Spleen (tissue), 11 donors: ENCODE measurements around the gene APBB1IP. TPM values are rescaled to one million over a fixed set of nuclear protein-coding genes. Genes with fewer than 3 reads are reported as not detected.
A peak's percentile ranks its signal among the peaks of the same experiment; 100 is the strongest.
"Not testable (repeated sequence)": the region's sequence is repeated elsewhere in the genome, so short reads cannot be mapped to it uniquely, and the experiment has no call there.

ENCODE experiments used
- DNase-seq: peaks from one replicate; pipeline ENCODE4 v3.0.0-alpha.2; 2020
- H3K27ac ChIP-seq, 8 donors: fragments of 200-600 bp; sonication (generic) in 7 of 8; 1 replicate in 4 of 8; 2 replicates in 4 of 8; pipeline versions ENCODE4 v1.5.0 to v1.8.0; 2016 to 2021; ENCODE audit warnings: inconsistent platforms in 4 of 8, mild to moderate bottlenecking in 4 of 8, moderate library complexity in 1 of 8
- H3K27me3 ChIP-seq, 7 donors: fragments of 200-600 bp; sonication (generic) in 6 of 7; replicated peaks in 1 of 7; 1 replicate in 4 of 7; 2 replicates in 3 of 7; pipeline versions ENCODE4 v1.5.0 to v1.8.0; 2016 to 2021; ENCODE audit warnings: inconsistent platforms in 3 of 7, mild to moderate bottlenecking in 1 of 7
- H3K36me3 ChIP-seq, 6 donors: fragments of 200-600 bp; sonication (generic) in 5 of 6; 1 replicate in 4 of 6; 2 replicates in 2 of 6; pipeline versions ENCODE4 v1.5.0 to v1.8.0; 2016 to 2021; ENCODE audit warnings: inconsistent platforms in 2 of 6
- H3K4me1 ChIP-seq, 6 donors: fragments of 200-600 bp; sonication (generic) in 5 of 6; 1 replicate in 3 of 6; 2 replicates in 3 of 6; pipeline versions ENCODE4 v1.5.0 to v1.8.0; 2016 to 2021; ENCODE audit warnings: inconsistent platforms in 3 of 6
- H3K4me3 ChIP-seq, 8 donors: fragments of 200-600 bp; sonication (generic) in 7 of 8; 1 replicate in 4 of 8; 2 replicates in 4 of 8; pipeline versions ENCODE4 v1.5.0 to v1.8.0; 2016 to 2021; ENCODE audit warnings: inconsistent platforms in 4 of 8, mild to moderate bottlenecking in 4 of 8, moderate library complexity in 2 of 8
- H3K9me3 ChIP-seq, 8 donors: fragments of 200-600 bp; sonication (generic) in 7 of 8; 1 replicate in 4 of 8; 2 replicates in 4 of 8; pipeline versions ENCODE4 v1.5.0 to v1.8.0; 2016 to 2021; ENCODE audit warnings: inconsistent platforms in 4 of 8
- POLR2A ChIP-seq, 3 donors: fragments of 450-650 bp; IDR thresholded peaks; one replicate each; pipeline ENCODE4 v1.5.1; 2017; ENCODE audit warnings: antibody characterized with exemption in 3 of 3, mild to moderate bottlenecking in 1 of 3
- POLR2AphosphoS5 ChIP-seq, 3 donors: sonication (generic); formaldehyde crosslinking; IDR thresholded peaks; one replicate each; pipeline ENCODE4 v1.5.1; 2017; ENCODE audit warnings: antibody characterized with exemption in 3 of 3
- WGBS, 5 donors: extraction: QIAGEN DNeasy Blood & Tissue Kit in 3 of 5; methylation state at CpG; one replicate each; pipeline versions ENCODE4 v1.1.5 to v1.1.7; 2013 to 2018; 5-methylcytosine and 5-hydroxymethylcytosine counted together
- intact Hi-C: fragments of 100-400 bp; cut with DNase I; formaldehyde crosslinking; loops from one replicate; pipeline ENCODE4 v1.15.0; 2023; ENCODE audit warnings: low total_unique reads
- polyA plus RNA-seq, 3 donors: library from polyadenylated mRNA; stranded (reverse); fragments of 200-250 nt; gene quantifications; one replicate each; pipeline ENCODE4 v1.2.1, GENCODE V29; 2013
- total RNA-seq, 7 donors: library from RNA; depleted of rRNA in 3 of 7; stranded (reverse); fragments of >200 nt in 3 of 7; fragmentation: NEBNext Ultra II Directional in 4 of 7; extraction: Animal tissue kit (Norgen Biotek cat#: 25700) in 4 of 7; gene quantifications; one replicate each; pipeline versions ENCODE4 v1.1.0 to v1.2.1, GENCODE V29; 2016 to 2021
- TF ChIP-seq, protein P1 (sequence below), 11 experiments: fragments of 200-600 bp in 7 of 11; fragments of 450-650 bp in 4 of 11; sonication (generic) in 4 of 11; IDR thresholded peaks in 8 of 11; conservative IDR thresholded peaks in 3 of 11; 1 replicate in 7 of 11; 2 replicates in 4 of 11; pipeline versions ENCODE4 v1.4.0 to v1.8.0; 2016 to 2021; ENCODE audit warnings: antibody characterized with exemption in 11 of 11, inconsistent platforms in 4 of 11, mild to moderate bottlenecking in 1 of 11
- donor health status: healthy with polysubstance abuse.
- donor health status: DM: no; HTN: no; CAD: no; lungs with moderate emphysema.
- donor health status: DM: no; HTN: no; CAD: no.
- donor health status: Bipolar disorder and iron deficiency.
- donor health status: healthy.
- donor health status: DM: no; HTN: no; CAD: no.
- donor health status: DM: yes; HTN: yes; CAD: no.

APBB1IP gene
- total and polyA plus RNA-seq, 10 donors, result 19.7 to 136 (median 79.2) TPM

DNA sequence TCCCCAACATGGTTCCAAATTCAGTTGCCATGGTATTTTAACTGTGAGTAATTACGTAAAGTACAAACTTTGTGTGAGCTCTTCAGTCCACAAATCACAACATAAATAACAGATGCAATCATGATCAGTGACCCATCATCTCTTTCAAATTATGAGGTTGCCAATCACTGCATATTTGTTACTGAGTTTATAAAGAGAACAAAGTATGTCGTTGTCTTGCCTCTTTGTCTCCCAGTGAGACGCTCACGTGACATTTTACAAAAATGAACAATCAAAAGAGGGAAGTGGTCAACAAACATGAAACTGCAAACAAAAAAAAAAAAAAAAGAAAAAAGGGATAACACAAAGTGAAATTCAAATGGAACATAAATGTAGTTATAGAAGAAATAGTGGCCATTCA is 136.6 kb downstream of the APBB1IP start:
- intact Hi-C loops, result no loop called here
- 42 to 59% (median 51%) methylated on average over 4 of the region's 4 CpGs for WGBS, 5 donors

DNA sequence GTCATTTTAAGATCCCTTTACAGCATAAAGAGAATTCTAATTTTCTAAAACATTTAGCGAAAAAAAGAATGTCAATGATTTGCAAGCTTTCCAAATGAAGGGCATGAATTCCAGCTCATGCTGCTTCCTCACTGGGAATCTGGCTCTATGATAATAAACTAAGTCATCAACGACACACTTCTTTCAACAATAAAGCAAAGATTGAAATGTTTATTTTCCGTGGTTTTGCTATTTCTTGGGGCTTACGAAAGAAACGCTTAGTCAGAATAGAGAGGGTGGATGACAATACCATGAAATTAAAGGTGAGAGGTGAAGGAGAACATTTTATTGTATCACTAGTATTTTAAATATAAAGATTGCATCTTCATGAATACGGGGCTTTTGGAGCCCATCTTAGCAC is 140.2 kb downstream of the APBB1IP start:
- H3K36me3 ChIP-seq, intact Hi-C loops, H3K9me3 ChIP-seq, H3K4me3 ChIP-seq, H3K27me3 ChIP-seq, H3K27ac ChIP-seq, DNase-seq: not testable (repeated sequence)
- H3K4me1 ChIP-seq, result peaks cover 0 to 18% (median 0%) of the 10 kb centered on the region in 6 donors
- 78 to 92% (median 85%) methylated on average over 6 of the region's 6 CpGs for WGBS, 5 donors

More for the DNA sequence above, 136.6 kb downstream of the APBB1IP start:
- Histone ChIP-seq H3K4me1 (peaks cover 0 to 21% (median 0%) of the 10 kb centered on the region in 6 donors), H3K9me3 (peaks cover 0 to 28% (median 12%) of the 10 kb centered on the region in 8 donors), H3K36me3 (peaks cover 0 to 26% (median 12%) of the 10 kb centered on the region in 6 donors), H3K27ac (peak overlapping the region in 2 of 8 donors; percentile 13 to 50), H3K27me3 (no peaks in the 10 kb centered on the region), H3K4me3 (no peak overlapping the region)
- TF ChIP-seq POLR2AphosphoS5 (IDR thresholded peaks at IDR 0.05), result no peak
- TF ChIP-seq, protein P1, sequence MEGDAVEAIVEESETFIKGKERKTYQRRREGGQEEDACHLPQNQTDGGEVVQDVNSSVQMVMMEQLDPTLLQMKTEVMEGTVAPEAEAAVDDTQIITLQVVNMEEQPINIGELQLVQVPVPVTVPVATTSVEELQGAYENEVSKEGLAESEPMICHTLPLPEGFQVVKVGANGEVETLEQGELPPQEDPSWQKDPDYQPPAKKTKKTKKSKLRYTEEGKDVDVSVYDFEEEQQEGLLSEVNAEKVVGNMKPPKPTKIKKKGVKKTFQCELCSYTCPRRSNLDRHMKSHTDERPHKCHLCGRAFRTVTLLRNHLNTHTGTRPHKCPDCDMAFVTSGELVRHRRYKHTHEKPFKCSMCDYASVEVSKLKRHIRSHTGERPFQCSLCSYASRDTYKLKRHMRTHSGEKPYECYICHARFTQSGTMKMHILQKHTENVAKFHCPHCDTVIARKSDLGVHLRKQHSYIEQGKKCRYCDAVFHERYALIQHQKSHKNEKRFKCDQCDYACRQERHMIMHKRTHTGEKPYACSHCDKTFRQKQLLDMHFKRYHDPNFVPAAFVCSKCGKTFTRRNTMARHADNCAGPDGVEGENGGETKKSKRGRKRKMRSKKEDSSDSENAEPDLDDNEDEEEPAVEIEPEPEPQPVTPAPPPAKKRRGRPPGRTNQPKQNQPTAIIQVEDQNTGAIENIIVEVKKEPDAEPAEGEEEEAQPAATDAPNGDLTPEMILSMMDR (IDR thresholded peaks at IDR 0.05 in 8 of 11, conservative IDR thresholded peaks at IDR 0.05 in 3 of 11), result no peak
- no peak for TF ChIP-seq POLR2A (IDR thresholded peaks at IDR 0.05)
- DNase-seq, result no peak

DNA sequence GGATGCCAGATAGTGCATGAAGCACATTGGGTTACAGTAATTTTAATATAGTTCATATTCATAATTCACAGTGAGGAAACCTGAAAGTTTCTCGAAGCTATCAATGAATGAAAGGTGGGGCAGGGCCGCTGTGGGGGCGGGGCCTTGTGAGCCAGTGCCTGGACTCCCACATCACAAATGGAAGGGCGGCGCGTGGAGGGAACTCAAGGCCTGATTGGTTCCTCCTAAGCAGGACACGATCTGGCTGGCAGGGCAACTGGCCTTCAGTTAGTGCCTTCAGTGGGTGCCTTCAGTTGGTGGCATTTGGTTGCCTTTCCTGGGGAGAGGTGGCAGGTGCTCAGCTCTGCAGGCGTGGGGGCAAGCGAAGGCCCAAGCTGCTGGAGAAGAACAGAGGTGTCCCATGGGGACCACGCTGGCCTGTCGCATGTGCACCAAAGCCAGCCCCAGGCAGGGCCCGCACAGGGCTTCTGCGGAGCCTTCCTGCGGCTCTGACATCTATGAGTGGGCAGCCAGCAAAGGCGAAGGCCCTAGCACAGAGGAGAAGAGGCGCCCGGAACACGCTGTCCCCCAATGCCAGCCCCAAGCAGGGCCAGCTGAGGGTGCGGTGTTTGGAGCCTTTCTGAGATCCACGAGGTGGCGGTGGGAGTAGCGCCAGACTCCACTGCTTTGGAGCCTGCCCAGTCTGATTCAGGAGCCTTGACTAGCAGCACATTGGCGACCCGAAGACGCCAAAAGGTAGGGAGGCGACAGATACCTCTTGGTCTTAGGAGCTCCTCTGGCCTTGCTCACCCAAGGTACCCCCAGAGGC is 141.3 kb downstream of the APBB1IP start:
- no peak for DNase-seq

DNA sequence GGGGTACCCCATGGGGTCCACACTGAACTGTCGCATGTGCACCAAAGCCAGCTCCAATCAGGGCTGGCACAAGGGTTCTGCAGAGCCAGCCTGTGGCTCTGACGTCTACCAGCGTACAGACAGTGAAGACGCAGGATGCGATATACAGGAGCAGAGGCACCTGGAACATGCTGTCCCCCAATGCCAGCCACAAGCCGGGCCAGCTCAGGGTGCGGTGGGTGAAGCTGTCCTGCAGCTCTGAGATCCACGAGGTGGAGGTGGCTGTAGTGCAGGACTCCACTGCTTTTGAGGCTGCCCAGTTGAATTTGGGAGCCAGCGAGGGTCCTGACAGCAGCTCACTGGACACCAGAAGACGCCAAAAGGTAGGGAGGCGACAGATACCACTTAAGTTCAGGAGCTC is 148.1 kb downstream of the APBB1IP start:
- H3K27me3 ChIP-seq, result no peaks in the 10 kb centered on the region
- H3K4me1 ChIP-seq, result no peaks in the 10 kb centered on the region
- TF ChIP-seq POLR2A (IDR thresholded peaks at IDR 0.05), result no peak
- TF ChIP-seq, protein P1 (IDR thresholded peaks at IDR 0.05 in 8 of 11, conservative IDR thresholded peaks at IDR 0.05 in 3 of 11), result no peak
- TF ChIP-seq POLR2AphosphoS5 (IDR thresholded peaks at IDR 0.05), result peak in 1 of 3 donors; percentile 21
- DNase-seq, result no peak
- intact Hi-C loops, result no loop called here
- 88 to 92% (median 91%) methylated on average over 8 to 11 of the region's 11 CpGs for WGBS, 5 donors
- H3K4me3 ChIP-seq, result no peak overlapping the region
- no peak overlapping the region for H3K27ac ChIP-seq
- no peaks in the 10 kb centered on the region for H3K9me3 ChIP-seq
- peaks cover 0 to 24% (median 0%) of the 10 kb centered on the region in 6 donors for H3K36me3 ChIP-seq

More for the DNA sequence above, 141.3 kb downstream of the APBB1IP start:
- Histone ChIP-seq H3K27ac (no peak overlapping the region), H3K36me3 (no peaks in the 10 kb centered on the region), H3K9me3 (peaks cover 0 to 8% (median 0%) of the 10 kb centered on the region in 8 donors), H3K4me1 (peaks cover 0 to 8% (median 0%) of the 10 kb centered on the region in 6 donors), H3K27me3 (no peaks in the 10 kb centered on the region), H3K4me3 (no peak overlapping the region)
- peak in 1 of 3 donors; percentile 50 for TF ChIP-seq POLR2AphosphoS5 (IDR thresholded peaks at IDR 0.05)
- TF ChIP-seq, protein P1 (IDR thresholded peaks at IDR 0.05 in 8 of 11, conservative IDR thresholded peaks at IDR 0.05 in 3 of 11), result no peak
- no peak for TF ChIP-seq POLR2A (IDR thresholded peaks at IDR 0.05)
- intact Hi-C loops, result no loop called here
- 87 to 95% (median 91%) methylated on average over 24 to 26 of the region's 26 CpGs for WGBS, 5 donors
